Hippocampal formation (tissue), 2 donors: ENCODE results near the gene ABHD12.
"Not testable (repeated sequence)": the region's sequence is repeated elsewhere in the genome, so short reads cannot be mapped to it uniquely, and the experiment has no call there.

Experiments
- DNase-seq, 2 donors: peaks; one replicate each; lab custom pipeline; 2025; lab: John Stamatoyannopoulos, UW

ABHD12 gene

GRCh38 chr20:25390538-25391528 is at the start of gene ABHD12:
TSS of gene ABHD12 (minus strand) at chr20:25390835. CDS start at chr20:25390703, 132 bp downstream.
- DNase-seq = peak; percentile 97

DNA sequence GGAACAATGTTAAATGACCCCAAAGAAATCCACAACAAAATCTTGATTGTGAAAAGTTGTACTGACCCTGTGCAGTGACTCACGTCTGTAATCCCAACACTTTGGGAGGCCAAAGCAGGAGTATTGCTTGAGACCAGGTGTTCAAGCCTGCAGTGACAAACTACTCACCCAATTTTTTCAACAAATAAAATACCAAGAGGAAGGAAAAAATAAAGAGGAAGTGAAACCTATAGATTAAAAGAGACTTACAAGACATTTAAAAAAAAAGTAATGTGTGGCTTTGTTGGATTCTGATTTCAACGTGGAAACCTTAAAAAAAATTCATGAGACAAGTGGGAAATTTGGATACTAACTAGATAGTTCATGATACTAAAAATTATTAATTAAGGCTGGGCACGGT is 48.7 kb upstream of the ABHD12 start:
- DNase-seq = no peak

GRCh38 chr20:25437153-25437581 is 46.5 kb upstream of the ABHD12 start:
- DNase-seq = no peak

DNA sequence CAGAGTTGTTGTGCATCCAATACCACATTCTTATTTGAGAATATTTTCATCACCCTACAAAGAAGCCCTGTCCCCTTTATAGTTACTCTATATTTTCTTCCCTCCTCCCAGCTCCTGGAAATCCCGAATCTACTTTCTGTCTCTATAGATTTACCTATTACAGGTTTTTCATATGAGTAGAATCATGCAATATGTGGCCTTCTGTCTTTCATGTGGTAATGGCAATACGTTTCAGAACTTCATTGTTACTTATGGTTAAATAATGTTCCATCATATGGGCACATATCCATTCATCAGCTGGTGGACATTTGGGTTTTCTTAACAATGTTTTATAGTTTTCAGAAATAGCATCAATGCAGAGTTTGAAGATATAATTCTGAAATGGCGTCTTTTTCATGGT is 33.9 kb upstream of the ABHD12 start:
- no peak for DNase-seq

GRCh38 chr20:25422032-25422431 is 31.4 kb upstream of the ABHD12 start:
- DNase-seq = no peak

- no peak for DNase-seq
These were observed 30.5 kb upstream of the ABHD12 start for GRCh38 chr20:25421102-25421501.

DNA sequence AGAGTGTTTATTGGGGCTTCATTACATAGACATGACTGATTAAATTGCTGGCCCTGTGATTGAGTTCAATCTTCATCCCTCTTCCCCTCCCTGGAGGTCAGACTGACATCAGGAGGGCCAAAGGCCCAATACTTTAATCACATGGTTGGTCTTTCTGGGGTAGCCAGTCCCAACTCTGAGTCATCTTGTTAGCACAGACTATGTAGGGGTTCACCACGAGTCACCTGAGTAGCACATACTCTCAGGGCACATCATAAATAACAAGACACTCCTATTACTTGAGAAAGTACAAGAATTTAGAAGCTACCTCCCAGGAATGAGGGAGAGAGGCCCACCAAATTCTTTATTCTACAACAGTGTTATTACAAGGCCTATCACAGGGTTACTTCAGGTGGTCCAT is 28.1 kb upstream of the ABHD12 start:
- no peak for DNase-seq

- no peak for DNase-seq
These were observed 18.3 kb upstream of the ABHD12 start for GRCh38 chr20:25408890-25409289.

- no peak for DNase-seq
These were observed 17.5 kb upstream of the ABHD12 start for GRCh38 chr20:25408170-25408547.

DNA sequence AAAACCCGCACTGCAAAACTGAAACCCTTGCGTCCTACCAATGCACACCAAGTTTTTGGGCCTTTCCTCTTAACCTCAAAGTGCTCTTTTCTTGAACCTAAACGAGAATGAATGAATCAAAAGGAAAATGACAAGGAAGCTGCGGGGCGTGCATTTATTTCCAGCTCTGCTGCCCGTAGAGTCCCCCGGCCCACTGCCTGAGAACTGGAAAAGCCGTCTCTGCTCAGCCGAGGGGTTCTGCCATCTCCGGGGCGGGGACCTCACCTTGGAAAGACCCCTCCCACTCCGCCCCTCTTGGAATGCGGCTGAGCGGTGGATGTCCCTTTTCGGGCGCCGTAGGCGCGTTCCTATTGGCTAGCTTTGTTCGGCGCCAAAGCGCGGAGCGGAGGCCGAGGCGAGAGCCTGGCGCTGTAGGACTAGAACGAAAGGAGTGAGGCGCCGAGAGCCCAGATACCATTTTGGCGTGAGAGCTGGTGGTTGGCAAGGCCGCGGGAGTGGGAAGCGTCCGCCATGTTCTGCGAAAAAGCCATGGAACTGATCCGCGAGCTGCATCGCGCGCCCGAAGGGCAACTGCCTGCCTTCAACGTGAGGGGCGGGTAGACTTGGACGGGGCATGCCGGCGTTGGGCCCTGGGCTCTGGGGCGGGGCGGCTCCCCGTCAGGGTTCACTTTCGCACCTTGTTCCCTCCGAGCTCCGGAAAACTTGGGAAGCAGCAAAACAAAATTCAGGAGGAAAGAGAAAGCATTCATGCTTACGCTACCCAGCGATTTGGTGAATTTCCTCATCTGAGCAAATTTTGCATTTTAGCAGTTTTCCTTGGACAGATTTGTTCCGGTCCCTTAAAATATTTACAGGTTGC is 16.9 kb upstream of the ABHD12 start, which contains the start of gene GINS1:
GINS1 (plus strand) TSS at position 363 of the 859 bp plus-strand sequence; CDS start at position 511, 148 bp downstream.
- DNase-seq = peak; percentile 59 to 77

- DNase-seq = no peak
These were observed 11.9 kb upstream of the ABHD12 start for GRCh38 chr20:25402583-25402982.

DNA sequence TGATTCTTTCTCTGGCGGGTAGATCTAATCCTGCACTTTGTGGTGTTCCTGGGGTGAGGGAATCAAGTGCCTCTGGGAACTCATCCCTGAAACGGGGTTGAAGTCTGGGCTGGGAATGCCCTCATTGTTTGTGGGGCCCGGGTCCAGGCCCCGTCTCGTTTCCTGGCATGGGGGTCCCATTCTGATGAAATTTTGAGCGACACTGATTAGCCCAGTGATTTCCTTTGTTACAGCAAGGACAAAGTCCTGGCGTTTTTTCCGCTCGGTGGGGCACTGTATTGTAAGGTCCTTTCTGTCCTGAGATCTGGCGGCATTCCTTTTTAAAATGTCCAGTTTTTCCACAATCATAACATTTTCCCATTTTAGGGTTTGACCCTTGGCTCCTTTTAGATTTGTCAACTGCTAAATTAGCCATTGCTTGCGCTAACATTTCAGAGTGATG is 9.7 kb upstream of the ABHD12 start:
- not testable (repeated sequence) for DNase-seq

- DNase-seq = peak in 1 of 2 donors; percentile 87
These were observed 8.4 kb upstream of the ABHD12 start for GRCh38 chr20:25399037-25399430.

- DNase-seq = no peak
These were observed 7.9 kb upstream of the ABHD12 start for GRCh38 chr20:25398376-25399036.

GRCh38 chr20:25397821-25398220 is 7.2 kb upstream of the ABHD12 start:
- no peak for DNase-seq

- no peak for DNase-seq
These were observed 6.5 kb upstream of the ABHD12 start for GRCh38 chr20:25397096-25397495.

- DNase-seq = no peak
These were observed 4.4 kb upstream of the ABHD12 start for GRCh38 chr20:25394996-25395395.

- DNase-seq = no peak
These were observed 3.6 kb upstream of the ABHD12 start for GRCh38 chr20:25394276-25394675.

DNA sequence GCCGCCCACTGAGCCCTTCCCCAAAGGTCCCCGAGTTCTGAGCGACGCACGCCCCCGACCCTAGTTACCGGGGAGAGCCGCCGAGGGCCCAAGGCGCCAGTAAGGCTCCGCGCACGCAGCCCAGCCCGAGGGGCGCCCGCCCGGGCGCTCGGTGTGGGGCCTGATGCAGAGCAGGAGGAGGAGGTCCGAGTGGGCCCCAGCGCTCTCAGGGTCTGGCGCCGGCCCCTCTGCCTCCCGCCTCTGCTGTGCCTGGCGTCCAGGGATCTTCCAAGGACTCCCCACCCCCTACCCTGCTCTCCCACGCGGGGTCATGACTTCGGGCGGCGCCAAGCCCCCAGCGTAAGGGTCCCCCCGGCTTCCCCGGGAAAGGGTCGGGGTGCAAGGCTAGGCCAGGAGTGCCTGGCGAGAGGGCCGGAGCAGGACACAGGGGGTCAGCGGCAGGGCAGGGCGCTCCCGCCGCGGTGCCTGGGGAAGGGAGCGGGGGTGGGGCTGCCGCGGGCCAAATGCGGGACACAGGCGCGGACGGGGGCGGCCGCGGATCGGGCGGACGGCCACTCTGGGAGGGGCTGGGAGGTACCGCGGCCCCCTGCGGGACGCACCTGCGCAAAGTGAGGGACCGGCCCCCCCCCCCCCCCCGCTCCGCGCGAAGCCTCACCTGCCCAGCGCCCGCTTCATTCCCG is 637 bp downstream of the ABHD12 start:
- no peak for DNase-seq

DNA sequence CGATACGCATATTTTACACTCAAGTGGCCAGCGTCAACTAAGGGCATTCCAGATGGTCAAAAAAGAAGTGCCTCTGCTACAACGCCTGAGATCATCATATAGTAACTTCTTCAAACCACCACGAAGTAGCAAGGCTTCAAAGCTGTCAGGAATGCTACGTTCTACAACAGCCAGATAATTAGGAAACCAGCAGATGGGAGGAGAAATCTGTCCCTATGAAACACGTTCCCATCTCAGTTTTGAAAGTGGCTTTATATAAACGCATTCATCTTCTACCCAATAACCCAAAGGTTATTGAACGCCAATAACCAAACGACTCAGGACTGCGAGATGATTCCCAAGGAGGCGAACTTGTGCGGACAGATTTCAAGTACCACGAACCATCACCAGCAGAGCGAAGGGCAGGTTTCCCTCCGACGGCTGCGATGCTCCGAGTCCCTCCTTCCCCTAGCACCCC is 1.2 kb downstream of the ABHD12 start:
- DNase-seq = no peak

DNA sequence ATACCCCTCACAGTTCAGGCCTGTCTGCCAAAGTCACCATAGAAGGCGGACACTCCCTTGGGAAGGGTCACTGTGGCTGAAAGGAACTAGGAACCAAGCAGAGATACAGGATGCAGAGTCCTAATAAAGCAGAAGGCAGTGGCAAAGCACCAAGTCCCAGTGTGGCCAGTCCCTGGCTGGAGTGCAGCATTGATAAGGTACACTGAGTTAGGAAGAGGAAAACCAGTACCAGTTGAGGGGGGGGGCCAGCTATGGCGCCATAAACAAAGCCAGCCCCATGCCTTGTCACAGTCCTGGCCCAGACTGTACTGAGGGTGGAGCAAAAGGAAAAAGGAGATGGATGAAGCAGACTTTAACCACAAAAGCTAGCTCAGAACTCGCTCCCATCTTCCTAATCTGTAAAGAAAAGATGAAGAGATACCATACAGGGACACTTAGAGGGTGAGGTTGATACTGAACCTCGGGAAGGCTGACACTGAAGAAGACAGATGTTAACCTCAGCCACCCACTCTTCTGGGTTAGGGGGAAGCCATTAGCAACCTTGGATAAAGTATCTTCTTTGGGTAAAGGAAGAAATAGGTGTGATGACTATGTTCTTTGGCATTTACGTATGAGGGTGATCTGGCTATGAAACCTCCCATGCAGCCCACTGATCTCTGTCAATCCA is 7.8 kb downstream of the ABHD12 start:
- no peak for DNase-seq
